Endodermal cell (in vitro differentiated cells): ENCODE results near the gene ABL1. TPM values are rescaled to one million over a fixed set of nuclear protein-coding genes. Genes with fewer than 3 reads are reported as not detected.

Experiments used
- DNase-seq: peaks from one replicate; pipeline ENCODE4 v3.0.0-alpha.2; 2017
- H3K27ac ChIP-seq: 2 replicates; pipeline ENCODE4 v1.5.1; 2013; ENCODE audit warnings: mild to moderate bottlenecking, low read depth, low read length, moderate library complexity
- H3K27me3 ChIP-seq: 2 replicates; pipeline ENCODE4 v1.6.1; 2013; ENCODE audit warnings: mild to moderate bottlenecking, low read length, moderate library complexity; ENCODE audit not compliant: insufficient read depth, control insufficient read depth, poor library complexity, severe bottlenecking
- H3K36me3 ChIP-seq: 2 replicates; pipeline ENCODE4 v1.7.0; 2013; ENCODE audit warnings: mild to moderate bottlenecking, low read length, moderate library complexity; ENCODE audit not compliant: control insufficient read depth, insufficient read depth
- H3K4me1 ChIP-seq: one replicate; pipeline ENCODE4 v1.7.0; 2013; ENCODE audit warnings: low read length; ENCODE audit not compliant: control insufficient read depth, insufficient read depth
- H3K4me3 ChIP-seq: 2 replicates; pipeline ENCODE4 v1.5.1; 2013; ENCODE audit warnings: mild to moderate bottlenecking, low read length, moderate library complexity
- H3K9ac ChIP-seq: 2 replicates; pipeline ENCODE4 v1.6.1; 2013; ENCODE audit warnings: mild to moderate bottlenecking, low read length, moderate library complexity; ENCODE audit not compliant: poor library complexity, severe bottlenecking; ENCODE audit errors: extremely low read depth
- H3K9me3 ChIP-seq: 2 replicates; pipeline ENCODE4 v1.6.1; 2013; ENCODE audit warnings: mild to moderate bottlenecking, low read length, moderate library complexity; ENCODE audit not compliant: control insufficient read depth
- H3K27ac Mint-ChIP-seq: 2 replicates; pipeline ENCODE4 v1.8.0; 2020; ENCODE audit warnings: mixed read lengths
- H3K27me3 Mint-ChIP-seq: 2 replicates; pipeline ENCODE4 v1.8.0; 2021; ENCODE audit warnings: mild to moderate bottlenecking, mixed read lengths; ENCODE audit not compliant: insufficient read depth
- H3K36me3 Mint-ChIP-seq: 2 replicates; pipeline ENCODE4 v1.8.0; 2020; ENCODE audit warnings: low read depth, mixed read lengths
- H3K4me1 Mint-ChIP-seq: 2 replicates; pipeline ENCODE4 v1.8.0; 2020; ENCODE audit warnings: mixed read lengths
- H3K4me3 Mint-ChIP-seq: 2 replicates; pipeline ENCODE4 v1.8.0; 2020; ENCODE audit warnings: mild to moderate bottlenecking, moderate library complexity, mixed read lengths
- H3K9me3 Mint-ChIP-seq: 2 replicates; pipeline ENCODE4 v1.8.0; 2020; ENCODE audit warnings: mild to moderate bottlenecking, mixed read lengths
- CTCF ChIP-seq: fragments of 200-600 bp; sonication (generic); conservative IDR thresholded peaks from 2 replicates; pipeline ENCODE4 v1.5.0; 2021; ENCODE audit warnings: antibody characterized with exemption, mild to moderate bottlenecking
- WGBS, 2 experiments: methylation state at CpG; one replicate each; pipeline versions ENCODE4 v1.1.5 to v1.1.7; 2013; ENCODE audit warnings: missing lambda C conversion rate in 2 of 2, mixed read lengths in 1 of 2; ENCODE audit not compliant: insufficient coverage in 1 of 2, insufficient read length in 1 of 2; 5-methylcytosine and 5-hydroxymethylcytosine counted together
- total RNA-seq, 2 donors: library from RNA; stranded (reverse); fragmentation: NEBNext Ultra II Directional in 1 of 2; extraction: Animal tissue kit (Norgen Biotek cat#: 25700) in 1 of 2; gene quantifications; 2 replicates in 1 of 2; 3 replicates in 1 of 2; pipeline ENCODE4 v1.2.1, GENCODE V29; 2021

ABL1 gene
- total RNA-seq, 2 donors from 2014 or later, result 78.8 to 94.1 TPM

- peaks cover 46% of the 10 kb centered on the region for H3K36me3 Mint-ChIP-seq
- Histone ChIP-seq H3K9me3 (no peaks in the 10 kb centered on the region), H3K36me3 (peaks cover 58% of the 10 kb centered on the region), H3K9ac (no peak overlapping the region), H3K27me3 (no peaks in the 10 kb centered on the region), H3K4me3 (no peak overlapping the region), H3K27ac (no peak overlapping the region), H3K4me1 (no peaks in the 10 kb centered on the region)
- no peaks in the 10 kb centered on the region for H3K27me3 Mint-ChIP-seq
- WGBS, 2 experiments, result 96 to 98% methylated on average over 7 to 8 of the region's 8 CpGs
- H3K9me3 Mint-ChIP-seq, result no peaks in the 10 kb centered on the region
- no peak for TF ChIP-seq CTCF
- H3K4me3 Mint-ChIP-seq, result no peak overlapping the region
- H3K27ac Mint-ChIP-seq, result no peak overlapping the region
- no peak for DNase-seq
- H3K4me1 Mint-ChIP-seq, result peaks cover 20% of the 10 kb centered on the region
Measured at GRCh38 chr9:130856474-130856873, 21.4 kb downstream of the ABL1 start.

- peaks cover 45% of the 10 kb centered on the region for H3K36me3 Mint-ChIP-seq
- no peaks in the 10 kb centered on the region for H3K27me3 ChIP-seq
- TF ChIP-seq CTCF, result no peak
- H3K9me3 Mint-ChIP-seq, result no peaks in the 10 kb centered on the region
- H3K4me1 ChIP-seq, result no peaks in the 10 kb centered on the region
- H3K9ac ChIP-seq, result no peak overlapping the region
- WGBS, 2 experiments, result 89 to 91% methylated on average over 19 to 22 of the region's 22 CpGs
- H3K9me3 ChIP-seq, result no peaks in the 10 kb centered on the region
- H3K4me1 Mint-ChIP-seq, result peaks cover 20% of the 10 kb centered on the region
- H3K27me3 Mint-ChIP-seq, result no peaks in the 10 kb centered on the region
- H3K27ac Mint-ChIP-seq, result peak overlapping the region; percentile 83
- H3K4me3 Mint-ChIP-seq, result no peak overlapping the region
- no peak overlapping the region for H3K4me3 ChIP-seq
- peaks cover 66% of the 10 kb centered on the region for H3K36me3 ChIP-seq
- H3K27ac ChIP-seq, result peak overlapping the region; percentile 12
- DNase-seq, result no peak
Measured at GRCh38 chr9:130857864-130858738, 23.0 kb downstream of the ABL1 start.

- Mint-ChIP-seq H3K36me3 (peaks cover 46% of the 10 kb centered on the region), H3K9me3 (no peaks in the 10 kb centered on the region), H3K27me3 (no peaks in the 10 kb centered on the region), H3K27ac (peak overlapping the region; percentile 83), H3K4me1 (peaks cover 20% of the 10 kb centered on the region), H3K4me3 (no peak overlapping the region)
- H3K4me1 ChIP-seq, result no peaks in the 10 kb centered on the region
- H3K9me3 ChIP-seq, result no peaks in the 10 kb centered on the region
- DNase-seq, result no peak
- peaks cover 64% of the 10 kb centered on the region for H3K36me3 ChIP-seq
- no peak for TF ChIP-seq CTCF
- 80 to 89% methylated on average over 18 to 20 of the region's 20 CpGs for WGBS, 2 experiments
- H3K27me3 ChIP-seq, result no peaks in the 10 kb centered on the region
- no peak overlapping the region for H3K4me3 ChIP-seq
- peak overlapping the region; percentile 28 for H3K27ac ChIP-seq
- no peak overlapping the region for H3K9ac ChIP-seq
Measured at GRCh38 chr9:130858739-130859705, 24.0 kb downstream of the ABL1 start.
